ENCODE results near the gene PTPRZ1.

DNA sequence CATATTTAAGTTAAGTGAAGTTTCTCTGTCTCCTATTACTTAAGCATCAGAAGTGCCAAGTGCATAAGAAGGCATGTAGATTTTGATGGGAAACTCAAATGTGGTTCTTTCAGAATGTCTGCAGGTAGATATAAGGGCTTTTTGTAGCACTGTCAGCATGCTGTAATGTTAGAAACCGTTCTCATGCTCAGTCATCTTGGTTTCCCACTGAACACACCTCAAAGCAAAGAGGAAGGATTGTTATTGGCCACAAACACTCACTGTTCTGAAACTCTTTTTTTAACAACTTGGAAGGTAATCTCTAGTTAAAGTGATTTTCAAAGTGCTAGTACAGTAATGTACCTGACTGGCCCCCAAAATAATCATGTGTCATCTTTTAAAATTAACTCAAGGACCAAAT is 145.1 kb downstream of the PTPRZ1 start:
- TF ChIP-seq, protein P1, sequence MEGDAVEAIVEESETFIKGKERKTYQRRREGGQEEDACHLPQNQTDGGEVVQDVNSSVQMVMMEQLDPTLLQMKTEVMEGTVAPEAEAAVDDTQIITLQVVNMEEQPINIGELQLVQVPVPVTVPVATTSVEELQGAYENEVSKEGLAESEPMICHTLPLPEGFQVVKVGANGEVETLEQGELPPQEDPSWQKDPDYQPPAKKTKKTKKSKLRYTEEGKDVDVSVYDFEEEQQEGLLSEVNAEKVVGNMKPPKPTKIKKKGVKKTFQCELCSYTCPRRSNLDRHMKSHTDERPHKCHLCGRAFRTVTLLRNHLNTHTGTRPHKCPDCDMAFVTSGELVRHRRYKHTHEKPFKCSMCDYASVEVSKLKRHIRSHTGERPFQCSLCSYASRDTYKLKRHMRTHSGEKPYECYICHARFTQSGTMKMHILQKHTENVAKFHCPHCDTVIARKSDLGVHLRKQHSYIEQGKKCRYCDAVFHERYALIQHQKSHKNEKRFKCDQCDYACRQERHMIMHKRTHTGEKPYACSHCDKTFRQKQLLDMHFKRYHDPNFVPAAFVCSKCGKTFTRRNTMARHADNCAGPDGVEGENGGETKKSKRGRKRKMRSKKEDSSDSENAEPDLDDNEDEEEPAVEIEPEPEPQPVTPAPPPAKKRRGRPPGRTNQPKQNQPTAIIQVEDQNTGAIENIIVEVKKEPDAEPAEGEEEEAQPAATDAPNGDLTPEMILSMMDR (IDR thresholded peaks at IDR 0.05) = no peak
- no peak for TF ChIP-seq POLR2A (IDR thresholded peaks at IDR 0.05)
